Activated CD4-positive, alpha-beta T cell treated with anti-CD3 and anti-CD28 coated beads, Interleukin-2, amount 50 U/mL, for 16 hours (primary cell): ENCODE results near the gene LRRN3.

Experiments used
- DNase-seq: peaks from one replicate; pipeline ENCODE4 v3.0.0-alpha.2; 2020

LRRN3 gene

GRCh38 chr7:111173528-111173927 is 82.6 kb downstream of the LRRN3 start:
- DNase-seq: no peak

DNA sequence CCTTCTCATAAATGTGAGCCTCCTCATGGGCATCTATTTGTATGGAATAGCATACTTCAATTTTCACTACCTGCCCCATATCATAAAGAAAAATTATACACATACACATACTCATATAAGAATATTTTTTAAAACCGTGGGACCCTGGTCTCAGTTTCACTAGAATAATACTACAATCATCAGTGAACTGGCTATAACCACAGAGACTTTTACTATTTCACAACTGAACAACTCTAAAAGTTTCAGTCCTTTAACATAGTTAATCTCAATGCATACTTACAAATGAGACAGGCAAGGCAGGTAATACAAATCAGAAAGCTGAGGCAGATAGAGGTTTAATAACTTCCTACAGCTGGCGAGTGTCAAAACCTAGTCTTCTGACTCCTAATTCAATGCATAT is 83.1 kb downstream of the LRRN3 start:
- no peak for DNase-seq

GRCh38 chr7:111174510-111174909 is 83.6 kb downstream of the LRRN3 start:
- no peak for DNase-seq
